HG03457 (cell line): ENCODE data around the gene TMEM204.

Experiments used
- ATAC-seq: cut with Tn5 transposase; IDR thresholded peaks from one replicate; pipeline ENCODE4 v1.9.1; 2021; ENCODE audit warnings: moderate number of reproducible peaks; ENCODE audit not compliant: unreplicated experiment

TMEM204 gene

DNA sequence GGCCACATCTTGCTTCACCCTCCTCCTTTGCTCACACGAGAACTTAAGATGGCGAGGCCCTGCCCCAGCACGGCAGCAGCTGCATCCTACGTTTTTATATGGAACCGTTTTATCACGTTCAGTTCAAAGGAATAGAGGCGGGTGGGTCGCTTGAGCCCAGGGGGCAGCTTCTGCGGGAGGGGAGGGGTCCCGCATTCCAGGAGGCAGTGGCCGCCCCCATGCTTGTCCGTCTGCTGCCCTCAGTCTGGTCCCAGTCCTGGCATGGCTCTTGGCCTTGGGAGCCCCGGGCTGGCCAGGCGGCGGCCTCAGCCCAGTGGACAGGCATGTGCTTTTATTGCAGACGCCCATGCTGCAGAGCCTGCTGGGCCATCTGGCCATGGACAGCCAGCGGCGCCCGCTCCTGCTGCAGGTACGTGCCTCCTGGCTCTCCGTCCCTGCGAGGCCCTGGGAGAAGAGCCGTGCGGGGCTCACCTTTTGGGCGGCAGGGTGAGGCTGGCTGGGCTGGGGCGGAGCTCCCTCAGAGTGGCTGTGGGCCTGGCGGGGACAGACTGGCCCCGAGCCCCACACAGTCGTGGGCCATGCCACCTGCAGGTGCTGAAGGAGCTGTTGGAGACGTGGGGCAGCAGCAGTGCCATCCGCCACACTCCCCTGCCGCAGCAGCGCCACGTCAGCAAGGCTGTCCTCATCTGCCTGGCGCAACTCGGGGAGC lies 33.6 kb upstream of the TMEM204 start:
- no peak for ATAC-seq

DNA sequence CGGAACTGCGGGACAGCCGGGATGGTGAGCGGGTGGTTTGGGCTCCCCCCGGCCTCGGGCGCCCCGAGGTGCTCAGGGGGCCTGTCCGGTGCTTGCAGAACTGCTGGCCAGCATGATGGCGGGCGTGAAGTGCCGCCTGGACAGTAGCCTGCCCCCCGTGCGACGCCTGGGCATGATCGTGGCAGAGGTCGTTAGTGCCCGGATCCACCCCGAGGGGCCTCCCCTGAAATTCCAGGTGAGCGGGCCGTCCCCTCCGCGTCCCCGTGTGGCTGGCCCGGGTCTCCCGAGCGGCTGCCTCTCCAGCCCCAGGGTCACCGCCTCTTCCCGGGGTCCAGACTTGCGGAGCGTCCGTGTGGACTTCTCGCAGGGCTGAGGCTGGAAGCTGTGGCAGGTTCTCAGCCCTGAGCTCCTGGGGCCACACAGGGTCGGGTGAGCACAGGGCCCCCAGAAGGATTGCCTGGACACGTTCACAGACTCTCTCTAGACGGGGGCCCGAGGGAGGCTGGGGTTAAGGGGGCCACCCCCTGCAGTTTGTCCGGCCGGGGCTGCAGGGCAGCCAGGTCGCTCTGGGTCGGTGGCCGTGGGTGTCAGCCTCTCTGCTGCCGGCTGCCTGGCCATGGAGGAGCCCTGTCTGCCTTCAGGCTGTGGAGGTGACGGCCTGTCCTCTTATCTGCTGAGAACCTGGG lies 32.9 kb upstream of the TMEM204 start:
- no peak for ATAC-seq

DNA sequence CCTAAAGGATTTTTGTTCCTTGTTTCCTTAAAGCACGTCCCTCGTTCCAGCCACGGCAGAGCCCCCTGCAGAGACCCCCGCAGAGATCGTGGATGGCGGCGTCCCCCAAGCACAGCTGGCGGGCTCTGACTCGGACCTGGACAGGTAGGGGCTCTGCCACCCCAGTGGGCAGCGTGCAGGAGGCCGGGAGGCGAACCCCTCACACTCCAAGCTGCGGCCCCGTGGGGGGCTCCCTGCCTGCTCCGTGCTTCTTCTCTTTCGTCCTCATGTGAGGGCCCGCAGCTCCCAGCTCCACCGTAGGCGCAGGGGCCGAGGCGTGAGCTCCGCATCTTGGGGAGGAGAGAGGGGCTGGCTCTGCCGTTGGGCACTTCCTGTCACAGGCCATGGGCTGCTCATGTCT lies 31.8 kb upstream of the TMEM204 start:
- ATAC-seq, result no peak

DNA sequence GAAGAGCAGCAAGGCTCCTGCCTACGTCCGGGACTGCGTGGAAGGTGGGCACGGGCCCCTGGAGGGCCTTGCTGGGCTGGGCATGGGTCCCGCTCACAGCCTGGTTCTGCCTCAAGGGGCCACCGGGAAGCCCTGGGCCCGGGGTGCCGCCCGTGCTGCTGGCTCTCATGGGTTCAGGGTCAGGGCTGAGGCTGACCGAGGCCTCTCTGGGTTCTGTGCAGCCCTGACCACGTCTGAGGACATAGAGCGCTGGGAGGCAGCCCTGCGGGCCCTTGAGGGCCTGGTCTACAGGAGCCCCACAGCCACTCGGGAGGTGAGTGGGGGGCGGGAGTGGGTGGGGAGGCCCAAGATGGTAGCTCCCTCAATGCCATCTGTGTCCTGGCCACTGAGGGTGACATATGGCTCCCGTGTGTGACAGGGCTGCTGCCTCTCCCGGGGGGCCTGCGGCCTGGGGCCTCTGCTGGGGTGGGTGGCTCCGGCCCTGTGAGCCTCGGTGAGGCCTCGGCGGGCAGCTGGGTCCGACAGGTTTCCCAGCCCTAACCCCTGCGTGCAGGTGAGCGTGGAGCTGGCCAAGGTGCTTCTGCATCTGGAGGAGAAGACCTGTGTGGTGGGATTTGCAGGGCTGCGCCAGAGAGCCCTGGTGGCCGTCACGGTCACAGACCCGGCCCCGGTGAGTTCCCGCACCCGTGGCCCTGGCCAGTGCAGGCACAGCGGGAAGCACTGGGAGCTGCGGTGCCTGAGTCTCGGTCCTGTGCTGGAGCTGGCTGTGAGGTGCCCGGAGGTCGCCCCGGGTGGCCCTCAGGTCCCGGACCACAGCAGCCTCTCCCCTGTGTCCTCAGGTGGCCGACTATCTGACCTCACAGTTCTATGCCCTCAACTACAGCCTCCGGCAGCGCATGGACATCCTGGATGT lies 31.1 kb upstream of the TMEM204 start:
- ATAC-seq, result no peak

DNA sequence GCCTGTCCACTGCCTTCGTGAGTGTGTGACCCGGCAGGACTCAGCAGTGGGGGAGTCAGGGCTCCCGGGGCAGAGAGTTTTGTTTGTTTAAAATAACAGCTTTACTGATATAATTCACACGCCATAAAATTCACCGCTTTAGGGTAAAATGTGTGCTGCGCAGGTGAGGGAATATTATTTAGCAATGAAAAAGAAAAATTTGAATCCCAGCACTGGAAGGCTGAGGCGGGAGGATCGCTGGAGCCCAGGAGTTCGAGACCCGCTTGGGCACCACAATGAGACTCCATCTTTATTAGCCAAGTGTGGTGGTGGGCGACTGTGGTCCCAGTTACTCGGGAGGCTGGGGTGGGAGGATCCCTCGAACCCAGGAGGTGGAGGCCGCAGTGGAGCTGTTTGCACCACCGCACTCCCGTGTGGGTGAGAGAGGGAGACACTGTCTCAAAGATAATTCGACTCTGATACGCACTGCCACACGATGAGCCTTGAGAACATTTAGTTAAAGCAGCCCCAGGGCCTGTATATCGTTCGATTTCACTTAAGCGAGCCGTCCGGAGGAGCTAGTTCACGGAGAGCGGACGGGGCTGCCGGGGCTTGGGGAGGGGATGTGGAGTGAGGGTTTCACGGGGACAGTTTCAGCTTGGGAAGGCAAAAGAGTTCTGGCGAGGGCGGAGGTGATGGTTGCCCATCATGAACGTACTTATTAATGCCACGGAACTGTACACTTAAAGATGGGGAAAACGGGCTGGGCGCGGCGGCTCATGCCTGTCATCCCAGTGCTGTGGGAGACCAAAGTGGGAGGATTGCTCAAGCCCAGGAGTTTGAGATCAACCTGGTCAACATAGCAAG lies 30.1 kb upstream of the TMEM204 start:
- ATAC-seq, result no peak

DNA sequence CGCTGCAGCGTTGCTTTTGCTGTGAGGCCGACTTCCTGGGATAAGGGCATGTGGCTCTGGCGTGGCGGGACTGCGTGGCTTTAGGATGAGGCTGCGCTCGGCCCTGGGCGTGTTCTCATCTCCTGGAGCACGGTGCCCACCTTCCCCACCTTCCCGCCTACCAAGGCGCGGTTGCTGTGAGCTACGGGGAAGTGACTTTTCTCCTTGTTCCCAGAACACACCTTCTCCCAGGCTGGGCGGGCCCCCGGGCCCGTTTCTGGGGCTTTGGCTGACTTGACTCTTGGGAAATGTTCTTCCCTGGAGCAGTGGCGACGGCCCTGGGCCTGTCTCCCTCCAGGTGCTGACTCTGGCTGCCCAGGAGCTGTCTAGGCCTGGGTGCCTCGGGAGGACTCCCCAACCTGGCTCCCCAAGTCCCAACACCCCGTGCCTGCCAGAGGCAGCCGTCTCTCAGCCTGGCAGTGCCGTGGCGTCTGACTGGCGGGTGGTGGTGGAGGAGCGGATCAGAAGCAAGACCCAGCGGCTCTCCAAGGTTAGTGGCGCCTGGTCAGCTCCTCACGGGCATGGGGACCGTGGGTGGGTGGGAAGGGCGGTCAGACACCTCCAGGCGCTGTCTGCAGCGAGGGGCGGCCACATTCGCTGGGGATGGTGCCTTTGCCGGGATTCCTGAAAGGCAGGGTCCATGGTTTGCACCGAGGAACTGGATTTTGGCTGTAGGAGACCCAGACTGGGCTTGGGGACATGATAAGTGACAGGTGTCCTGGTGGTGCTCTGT lies 28.2 kb upstream of the TMEM204 start:
- no peak for ATAC-seq

DNA sequence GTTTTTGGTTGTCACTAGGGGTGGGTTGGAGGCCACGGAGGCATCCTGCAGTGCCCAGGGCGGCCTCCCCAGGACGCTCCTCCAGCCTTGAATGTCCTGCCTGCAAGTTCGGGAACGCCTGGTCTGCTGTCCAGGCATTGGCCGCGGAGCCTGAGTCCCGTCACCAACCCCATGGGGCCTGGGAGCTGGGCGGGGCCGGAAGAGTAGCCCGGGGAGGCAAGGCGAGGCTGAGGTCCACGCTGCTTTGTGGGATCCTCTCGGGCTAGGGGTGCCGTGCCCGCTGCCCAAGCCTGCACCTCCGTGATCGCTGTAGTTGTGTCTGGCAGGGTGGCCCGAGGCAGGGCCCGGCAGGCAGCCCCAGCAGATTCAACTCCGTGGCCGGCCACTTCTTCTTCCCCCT lies 27.6 kb upstream of the TMEM204 start:
- no peak for ATAC-seq

DNA sequence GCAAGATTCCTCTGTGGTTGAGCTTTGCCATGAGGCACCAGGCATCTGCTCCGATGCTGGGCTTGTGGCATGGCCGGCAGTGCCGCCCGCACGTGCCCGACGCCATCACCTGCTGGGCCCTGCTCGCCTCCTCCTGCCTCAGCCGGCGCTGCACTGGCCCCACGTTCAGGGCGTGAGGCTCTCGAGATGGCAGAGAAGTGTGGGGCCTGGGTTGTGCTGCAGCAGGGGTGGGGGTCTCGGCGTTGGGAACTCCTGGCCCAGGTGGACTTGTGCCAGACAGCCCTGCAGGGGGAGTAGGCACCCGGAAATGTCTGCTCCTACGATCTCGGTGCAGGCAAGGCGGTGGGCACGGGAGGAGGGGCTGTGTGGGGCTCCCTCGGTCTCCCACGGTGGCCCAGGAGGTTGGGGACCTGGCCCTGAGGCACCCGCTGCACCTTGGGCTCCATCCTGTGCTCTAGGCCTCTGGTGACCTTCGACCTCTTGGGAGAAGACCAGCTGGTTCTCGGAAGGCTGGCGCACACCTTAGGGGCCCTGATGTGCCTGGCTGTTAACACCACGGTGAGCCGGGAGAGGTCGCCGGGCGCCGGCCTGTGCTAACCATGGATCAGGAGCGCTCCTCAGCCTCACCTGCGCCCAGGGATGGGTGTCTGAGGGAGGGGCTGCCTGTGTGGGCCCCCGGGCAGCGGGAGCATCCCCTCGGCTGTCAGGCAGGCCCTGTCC lies 26.8 kb upstream of the TMEM204 start:
- no peak for ATAC-seq

DNA sequence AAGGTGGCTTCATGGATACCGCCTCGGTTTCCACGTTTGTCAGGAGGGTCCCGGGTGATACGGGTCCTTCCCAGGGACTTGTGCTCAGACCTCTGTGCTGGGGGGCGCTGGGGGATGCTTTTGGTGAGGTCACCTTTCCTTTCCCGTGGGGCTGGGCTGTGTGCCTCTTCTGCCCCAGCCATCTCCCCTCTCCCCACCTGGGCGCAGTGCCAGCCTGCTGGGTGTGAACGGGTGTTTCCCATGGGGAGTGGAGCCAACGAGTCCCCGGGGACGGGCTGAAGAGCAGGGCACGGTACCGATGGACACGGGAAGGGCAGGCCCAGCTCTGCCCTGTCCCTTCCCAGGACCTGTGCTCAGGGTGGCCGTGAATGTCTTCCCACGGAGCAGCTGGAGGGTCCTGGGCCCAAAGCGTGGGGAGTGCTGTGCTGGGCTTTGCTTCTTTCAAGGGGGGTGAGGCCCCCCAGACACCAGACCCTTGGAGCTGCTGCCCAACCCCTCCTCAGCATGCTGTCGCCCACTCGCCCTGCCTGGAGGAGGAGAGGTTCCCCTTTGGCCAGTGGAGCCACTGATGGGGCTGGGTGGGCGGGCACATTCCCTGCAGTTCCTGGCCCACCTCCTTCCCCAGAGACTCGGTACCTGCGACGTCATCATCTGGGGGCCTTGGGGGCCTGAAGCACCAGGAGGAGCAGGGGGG lies 24.8 kb upstream of the TMEM204 start:
- ATAC-seq, result no peak

DNA sequence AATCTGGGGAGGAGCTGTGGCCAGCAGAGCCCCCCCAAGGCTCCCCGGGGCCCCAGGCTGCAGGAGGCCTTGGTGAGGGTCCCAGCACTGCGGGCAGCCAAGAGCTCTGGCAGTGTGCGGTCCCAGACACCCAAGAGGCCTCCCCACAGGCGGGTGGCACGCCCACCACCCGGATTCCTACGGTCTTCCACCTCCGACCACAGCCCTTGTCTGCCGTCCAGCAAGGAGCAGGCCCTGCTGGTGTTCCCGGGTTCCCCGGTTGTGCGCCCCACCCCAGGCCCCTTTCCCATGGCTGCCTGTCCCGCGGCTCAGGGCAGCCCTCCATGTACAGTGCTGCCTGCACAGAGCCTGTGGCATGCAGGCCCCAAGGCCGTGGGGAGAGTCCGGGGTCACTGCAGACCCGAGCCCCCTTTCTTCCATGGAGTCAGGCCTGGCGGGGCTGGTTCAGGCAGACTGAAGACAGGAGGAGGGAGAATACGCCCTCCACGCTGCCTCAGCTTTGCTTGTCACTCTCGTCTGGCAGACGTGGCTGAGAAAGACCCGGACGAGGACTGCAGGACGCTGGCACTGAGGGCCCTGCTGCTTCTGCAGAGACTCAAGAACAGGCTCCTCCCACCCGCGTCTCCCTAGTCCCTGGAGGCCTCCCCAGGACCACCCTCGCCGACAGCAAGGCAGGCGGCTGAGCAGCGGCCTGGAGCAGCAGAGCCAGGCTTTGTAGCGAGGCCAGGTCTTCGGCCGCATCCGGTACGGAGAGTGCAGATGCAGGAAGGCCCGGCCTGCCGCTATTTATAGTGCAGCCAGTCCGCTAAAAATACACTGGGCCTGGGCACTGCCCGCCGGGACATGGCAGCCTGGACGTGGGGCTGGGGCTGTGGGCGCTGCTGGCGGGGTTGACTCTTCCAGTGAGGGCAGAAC lies 23.9 kb upstream of the TMEM204 start:
- no peak for ATAC-seq

DNA sequence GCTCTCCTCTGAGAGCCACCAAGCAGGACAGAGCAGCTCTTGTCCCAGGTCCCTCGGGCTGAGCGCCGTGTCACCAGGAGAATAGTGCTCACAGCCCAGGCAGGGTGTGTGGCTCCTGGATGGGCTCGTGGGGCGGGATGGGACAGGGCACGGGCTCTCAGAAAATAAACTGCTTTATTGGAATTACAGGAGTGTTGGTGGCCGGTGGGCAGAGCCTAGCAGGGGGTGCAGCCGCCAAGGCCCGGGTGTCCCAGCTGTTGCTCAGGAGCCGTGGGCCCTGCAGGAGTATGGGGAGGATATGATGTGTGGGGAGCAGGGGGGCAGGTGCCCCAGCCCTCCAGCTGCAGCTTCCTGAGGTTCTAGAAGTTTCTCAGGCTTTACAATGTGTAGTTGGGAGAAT lies 23.2 kb upstream of the TMEM204 start:
- no peak for ATAC-seq

DNA sequence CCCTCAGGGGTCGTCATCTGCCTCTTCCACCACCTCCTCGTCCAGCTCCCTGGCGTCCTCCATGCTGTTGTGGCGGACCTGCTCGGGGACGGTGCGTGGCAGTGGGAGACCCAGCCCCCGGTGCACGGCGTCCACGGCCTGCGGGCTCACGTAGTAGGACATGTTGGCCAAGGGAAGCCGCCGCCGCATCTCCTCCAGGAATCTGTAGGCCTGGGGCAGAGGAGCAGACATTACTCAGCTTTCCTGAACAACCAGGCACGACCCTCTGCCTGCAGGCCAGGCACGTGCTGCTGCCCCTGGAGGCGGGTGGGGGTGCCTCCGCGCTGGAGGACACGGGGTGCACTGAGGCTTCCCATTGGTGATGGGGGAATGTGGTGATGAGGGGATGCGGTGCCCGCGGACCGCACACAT lies 22.5 kb upstream of the TMEM204 start:
- no peak for ATAC-seq

DNA sequence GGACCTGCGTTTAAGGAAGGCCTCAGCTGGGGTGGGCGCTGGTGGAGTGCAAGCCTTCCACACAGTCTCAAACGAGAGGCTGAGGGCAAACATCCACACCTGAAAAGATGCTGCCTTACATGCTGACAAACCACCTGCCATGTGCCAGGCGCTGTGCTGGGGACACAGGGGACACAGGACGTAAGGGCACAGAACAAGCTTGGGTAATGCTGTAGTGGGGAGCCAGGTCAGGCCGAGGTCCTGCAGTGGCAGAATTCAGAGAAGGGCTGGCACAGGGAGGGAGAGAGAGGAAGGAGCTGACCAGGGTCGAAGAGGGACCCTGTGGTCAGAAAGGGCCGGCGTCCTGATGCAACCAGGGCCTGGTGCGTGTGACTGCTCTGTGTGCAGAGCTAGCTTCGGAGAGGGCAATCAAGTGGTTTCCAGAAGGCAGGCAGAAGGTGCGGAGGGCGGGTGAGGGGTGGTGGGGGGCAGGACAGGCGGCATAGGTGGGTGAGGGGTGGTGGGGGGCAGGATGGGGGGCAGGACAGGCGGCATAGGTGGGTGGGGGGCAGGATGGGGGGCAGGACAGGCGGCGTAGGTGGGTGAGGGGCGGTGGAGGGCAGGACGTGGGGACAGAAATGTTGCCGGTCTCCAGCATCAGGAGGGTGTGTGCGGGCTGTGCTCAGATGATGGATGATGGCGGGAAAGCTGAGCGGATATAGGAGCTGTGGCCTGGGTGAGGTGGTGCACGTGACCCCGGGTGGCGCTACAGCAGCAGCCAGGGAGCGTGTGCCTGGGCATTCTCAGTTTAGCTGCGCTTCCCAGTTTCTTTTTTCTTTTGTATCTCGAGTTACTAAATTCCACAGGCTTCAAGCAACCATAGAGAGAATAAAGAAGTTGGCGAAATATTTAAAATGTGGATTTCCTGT lies 21.6 kb upstream of the TMEM204 start:
- ATAC-seq, result no peak

DNA sequence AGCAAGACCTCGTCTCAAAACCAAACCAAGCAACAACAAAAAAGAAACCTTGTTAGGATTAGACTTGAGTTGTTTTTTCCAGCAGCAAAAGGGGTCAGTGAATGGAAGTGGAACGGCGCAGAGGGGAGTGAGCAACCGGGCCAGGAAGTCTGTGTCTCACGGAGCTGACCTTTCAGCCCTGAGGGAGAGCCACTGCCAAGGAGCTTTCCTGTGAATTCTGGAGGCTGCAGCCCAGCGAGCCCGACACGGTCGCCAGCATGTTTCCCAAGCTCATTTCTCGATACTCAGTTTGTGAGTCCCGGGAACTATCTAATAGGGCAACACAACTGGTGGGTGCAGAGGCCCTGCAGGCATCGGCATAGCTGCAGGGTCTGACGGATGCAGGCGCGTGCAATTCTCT lies 20.7 kb upstream of the TMEM204 start:
- ATAC-seq, result no peak

DNA sequence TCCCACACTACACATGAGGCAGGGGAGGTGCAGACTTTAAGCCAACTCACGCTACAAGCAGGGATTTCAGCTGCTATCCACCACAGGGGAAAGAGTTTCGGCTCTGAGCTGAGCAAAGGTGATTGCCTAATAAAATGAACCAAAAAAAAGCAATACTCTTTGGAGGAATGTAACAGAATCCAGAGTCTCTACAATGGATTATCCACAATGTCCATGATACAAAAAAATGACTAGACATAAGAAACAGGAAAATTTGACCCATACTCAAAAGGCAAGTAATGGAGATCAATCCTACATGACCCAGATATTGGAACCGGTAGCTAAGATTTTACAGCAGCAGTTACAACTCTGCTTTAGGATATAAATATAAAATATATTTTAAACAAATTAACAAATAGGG lies 19.0 kb upstream of the TMEM204 start:
- ATAC-seq, result no peak

DNA sequence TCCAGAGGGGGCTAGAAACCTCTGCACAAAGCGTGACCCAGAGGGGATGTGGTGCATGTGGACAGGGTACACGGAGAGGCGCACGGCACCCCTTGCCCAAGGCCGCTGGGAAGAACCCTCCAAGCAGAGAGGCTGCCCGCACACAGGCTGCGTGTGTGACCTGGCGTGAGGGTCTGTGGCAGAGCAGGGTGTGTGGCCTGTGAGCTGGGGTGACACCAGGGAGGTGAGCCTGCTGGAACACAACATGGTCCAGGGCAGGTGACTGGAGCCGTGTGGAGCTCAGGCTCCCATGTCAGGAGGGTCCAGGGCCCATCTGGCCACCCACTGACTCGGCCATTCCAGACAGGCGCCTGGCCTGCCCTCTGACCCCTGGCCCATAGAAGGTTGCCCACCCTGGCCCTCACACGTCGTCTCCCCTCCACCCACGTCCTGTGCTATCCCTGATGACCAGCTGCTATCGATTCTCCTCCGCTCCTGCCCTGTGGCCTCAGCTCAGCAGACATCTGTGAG lies 14.8 kb upstream of the TMEM204 start:
- ATAC-seq, result no peak

DNA sequence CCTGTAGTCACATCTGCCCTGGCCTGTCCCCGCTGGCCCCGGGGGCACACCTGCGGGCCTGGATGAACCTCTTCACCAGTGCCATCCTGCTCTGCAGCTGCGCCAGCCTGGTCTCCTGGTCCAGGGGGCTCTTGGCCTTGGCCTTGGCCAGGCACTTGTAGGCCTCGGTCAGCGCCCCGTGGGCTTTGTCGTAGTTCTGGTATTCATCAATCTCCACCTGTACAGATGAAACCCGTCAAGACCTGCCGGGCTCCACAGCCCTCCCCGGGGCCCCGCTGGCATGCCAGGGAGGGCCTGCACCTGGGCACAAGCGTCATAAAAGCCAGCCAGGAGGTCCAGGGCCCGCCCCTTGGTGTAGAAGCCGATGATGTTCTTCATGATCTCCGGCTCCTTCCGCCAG lies 13.6 kb upstream of the TMEM204 start:
- ATAC-seq, result no peak
